ENCODE measurements around the gene SNIP1. TPM values are rescaled to one million over a fixed set of nuclear protein-coding genes. Genes with fewer than 3 reads are reported as not detected.

Gene SNIP1
- total and polyA plus RNA-seq, 2 experiments from 2014 or later: 6.5 to 10.5 TPM

- Histone ChIP-seq H3K36me3 (replicated peaks; ENCODE audit: insufficient read depth, low read depth) (no peaks in the 10 kb centered on the region), H2AFZ (peak overlapping the region; percentile 85), H3K4me1 (ENCODE audit: insufficient read depth) (peaks cover 32% of the 10 kb centered on the region), H3K4me3 (peak overlapping the region; percentile 72), H3K9me3 (ENCODE audit: low read depth) (no peaks in the 10 kb centered on the region), H3K9me2 (replicated peaks; ENCODE audit: insufficient read depth) (no peaks in the 10 kb centered on the region), H4K20me1 (ENCODE audit: insufficient read depth, poor library complexity, severe bottlenecking) (peaks cover 3% of the 10 kb centered on the region), H3K27me3 (no peaks in the 10 kb centered on the region), H3K27ac (peak overlapping the region; percentile 67), H3K79me2 (peaks cover 21% of the 10 kb centered on the region), H3K4me2 (peak overlapping the region; percentile 88)
- WGBS (ENCODE audit: low lambda C conversion rate, missing lambda C conversion rate): 96% methylated on average over 3 of the region's 3 CpGs
- TF ChIP-seq, protein P1, sequence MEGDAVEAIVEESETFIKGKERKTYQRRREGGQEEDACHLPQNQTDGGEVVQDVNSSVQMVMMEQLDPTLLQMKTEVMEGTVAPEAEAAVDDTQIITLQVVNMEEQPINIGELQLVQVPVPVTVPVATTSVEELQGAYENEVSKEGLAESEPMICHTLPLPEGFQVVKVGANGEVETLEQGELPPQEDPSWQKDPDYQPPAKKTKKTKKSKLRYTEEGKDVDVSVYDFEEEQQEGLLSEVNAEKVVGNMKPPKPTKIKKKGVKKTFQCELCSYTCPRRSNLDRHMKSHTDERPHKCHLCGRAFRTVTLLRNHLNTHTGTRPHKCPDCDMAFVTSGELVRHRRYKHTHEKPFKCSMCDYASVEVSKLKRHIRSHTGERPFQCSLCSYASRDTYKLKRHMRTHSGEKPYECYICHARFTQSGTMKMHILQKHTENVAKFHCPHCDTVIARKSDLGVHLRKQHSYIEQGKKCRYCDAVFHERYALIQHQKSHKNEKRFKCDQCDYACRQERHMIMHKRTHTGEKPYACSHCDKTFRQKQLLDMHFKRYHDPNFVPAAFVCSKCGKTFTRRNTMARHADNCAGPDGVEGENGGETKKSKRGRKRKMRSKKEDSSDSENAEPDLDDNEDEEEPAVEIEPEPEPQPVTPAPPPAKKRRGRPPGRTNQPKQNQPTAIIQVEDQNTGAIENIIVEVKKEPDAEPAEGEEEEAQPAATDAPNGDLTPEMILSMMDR (IDR thresholded peaks at IDR 0.05; ENCODE audit: poor library complexity): no peak
- TF ChIP-seq EZH2 (IDR thresholded peaks at IDR 0.05; ENCODE audit: borderline replicate concordance) (no peak), EZH2phosphoT487 (IDR thresholded peaks at IDR 0.05; ENCODE audit: low read depth, severe bottlenecking, unreplicated experiment) (no peak)
- no peak for DNase-seq (ENCODE audit: low spot score)
Observed at GRCh38 chr1:37557402-37557801, 3.3 kb upstream of the SNIP1 start.

GRCh38 chr1:37556712-37557196 is 2.7 kb upstream of the SNIP1 start, which contains the start of gene DNALI1:
TSS of gene DNALI1 (plus strand) at chr1:37556940. CDS start at chr1:37556995, 55 bp downstream.
- Histone ChIP-seq H2AFZ (peak within 1 kb of the TSS; percentile 88), H4K20me1 (ENCODE audit: insufficient read depth, poor library complexity, severe bottlenecking) (peaks cover 3% of the 10 kb centered on the region), H3K36me3 (replicated peaks; ENCODE audit: insufficient read depth, low read depth) (no peaks in the 10 kb centered on the region), H3K4me1 (ENCODE audit: insufficient read depth) (peaks cover 32% of the 10 kb centered on the region), H3K79me2 (peaks cover 27% of the 10 kb centered on the region), H3K9me2 (replicated peaks; ENCODE audit: insufficient read depth) (no peaks in the 10 kb centered on the region), H3K27ac (peak within 1 kb of the TSS; percentile 67), H3K4me2 (peak within 1 kb of the TSS; percentile 88), H3K27me3 (no peaks in the 10 kb centered on the region), H3K4me3 (peak within 1 kb of the TSS; percentile 72), H3K9me3 (ENCODE audit: low read depth) (no peaks in the 10 kb centered on the region)
- WGBS (ENCODE audit: low lambda C conversion rate, missing lambda C conversion rate): 8% methylated on average over 31 of the region's 31 CpGs
- TF ChIP-seq EZH2phosphoT487 (IDR thresholded peaks at IDR 0.05; ENCODE audit: low read depth, severe bottlenecking, unreplicated experiment) (no peak), EZH2 (IDR thresholded peaks at IDR 0.05; ENCODE audit: borderline replicate concordance) (no peak)
- TF ChIP-seq, protein P1 (IDR thresholded peaks at IDR 0.05; ENCODE audit: poor library complexity): no peak
- DNase-seq (ENCODE audit: low spot score): peak; percentile 96

DNA sequence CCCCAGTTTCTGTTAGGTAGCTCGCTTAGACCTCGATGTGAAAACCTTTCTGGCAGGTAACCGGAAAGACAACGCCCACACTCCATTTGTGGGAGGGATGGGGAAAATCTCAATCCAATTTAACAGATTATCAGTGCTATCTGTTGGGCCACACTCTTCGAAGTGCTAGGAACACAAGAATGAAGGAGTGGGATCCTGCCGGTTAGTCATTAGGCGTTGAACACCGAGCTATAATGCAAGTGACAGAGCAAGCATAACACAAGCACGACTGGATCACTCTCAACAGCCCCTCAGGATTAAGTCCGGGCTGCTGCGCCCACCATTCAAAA is 531 bp downstream of the SNIP1 start:
- WGBS (ENCODE audit: low lambda C conversion rate, missing lambda C conversion rate): 8% methylated on average over 11 of the region's 11 CpGs
- TF ChIP-seq, protein P1 (IDR thresholded peaks at IDR 0.05; ENCODE audit: poor library complexity): no peak
- TF ChIP-seq EZH2 (IDR thresholded peaks at IDR 0.05; ENCODE audit: borderline replicate concordance): no peak
- TF ChIP-seq EZH2phosphoT487 (IDR thresholded peaks at IDR 0.05; ENCODE audit: low read depth, severe bottlenecking, unreplicated experiment): no peak
- Histone ChIP-seq H3K36me3 (replicated peaks; ENCODE audit: insufficient read depth, low read depth) (no peaks in the 10 kb centered on the region), H3K9me3 (ENCODE audit: low read depth) (no peaks in the 10 kb centered on the region), H3K27ac (peak overlapping the region; percentile 85), H3K4me2 (peak overlapping the region; percentile 88), H4K20me1 (ENCODE audit: insufficient read depth, poor library complexity, severe bottlenecking) (peaks cover 6% of the 10 kb centered on the region), H3K4me3 (peak overlapping the region; percentile 43), H2AFZ (peak overlapping the region; percentile 43), H3K9me2 (replicated peaks; ENCODE audit: insufficient read depth) (no peaks in the 10 kb centered on the region), H3K79me2 (peaks cover 45% of the 10 kb centered on the region), H3K4me1 (ENCODE audit: insufficient read depth) (peaks cover 16% of the 10 kb centered on the region), H3K27me3 (no peaks in the 10 kb centered on the region)
- no peak for DNase-seq (ENCODE audit: low spot score)

Measured in hepatocyte (in vitro differentiated cells).